Measurements from ENCODE around the gene CHGA. TPM values are rescaled to one million over a fixed set of nuclear protein-coding genes. Genes with fewer than 3 reads are reported as not detected.

Gene CHGA
- total and polyA plus RNA-seq, 7 donors = 0.04 to 0.87 (median 0.15) TPM; not detected in 3

DNA sequence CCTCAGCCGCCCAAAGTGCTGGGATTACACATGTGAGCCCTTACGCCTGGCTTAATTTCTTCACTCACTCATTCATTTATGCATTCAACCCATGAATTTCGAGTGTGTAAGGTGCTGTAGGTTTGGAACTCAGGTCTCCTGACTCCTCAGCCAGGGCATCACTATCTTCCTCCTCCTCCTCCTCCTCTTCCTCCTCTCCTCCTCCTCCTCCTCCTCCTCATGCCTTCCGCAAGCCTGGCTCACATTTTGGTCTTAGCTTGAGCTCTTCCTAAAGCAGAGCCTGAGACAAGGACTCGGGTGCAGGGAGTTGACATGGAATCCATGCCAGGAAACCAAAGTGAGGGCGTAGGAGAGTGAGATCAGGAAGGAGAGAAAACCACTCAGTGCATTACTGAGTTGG, 20.8 kb upstream of the CHGA start:
- no peaks in the 10 kb centered on the region for H3K4me1 ChIP-seq
- no peaks in the 10 kb centered on the region for H3K36me3 ChIP-seq (ENCODE audit: insufficient read depth in 1 of 2, low read depth in 1 of 2)
- DNase-seq (no peak), ATAC-seq (no peak)
- no peaks in the 10 kb centered on the region for H3K9me3 ChIP-seq
- intact Hi-C loops (cut with DNase I) = no loop called here
- no peak overlapping the region for H3K27ac ChIP-seq
- 59 to 64% (median 61%) methylated on average over 6 of the region's 6 CpGs for WGBS, 3 donors
- H3K27me3 ChIP-seq (ENCODE audit: insufficient read depth in 3 of 3, low read length in 2 of 3) = peaks cover 0 to 22% (median 6%) of the 10 kb centered on the region in 3 donors
- no peak overlapping the region for H3K4me3 ChIP-seq
- TF ChIP-seq CTCF (IDR thresholded peaks at IDR 0.05) = no peak

- no peak for TF ChIP-seq CTCF (IDR thresholded peaks at IDR 0.05)
- Histone ChIP-seq H3K27me3 (ENCODE audit: insufficient read depth in 3 of 3, low read length in 2 of 3) (peaks cover 0 to 22% (median 6%) of the 10 kb centered on the region in 3 donors), H3K27ac (no peak overlapping the region), H3K36me3 (ENCODE audit: insufficient read depth in 1 of 2, low read depth in 1 of 2) (no peaks in the 10 kb centered on the region), H3K4me3 (no peak overlapping the region), H3K4me1 (no peaks in the 10 kb centered on the region), H3K9me3 (no peaks in the 10 kb centered on the region)
- no peak for DNase-seq
- WGBS, 3 donors = 4 to 6% (median 4%) methylated on average over 17 of the region's 17 CpGs
- no peak for ATAC-seq
- intact Hi-C loops (cut with DNase I) = no loop called here
Measured at GRCh38 chr14:92902726-92903125, 20.2 kb upstream of the CHGA start.

- H3K4me3 ChIP-seq = no peak overlapping the region
- H3K9me3 ChIP-seq = no peaks in the 10 kb centered on the region
- intact Hi-C loops (cut with DNase I) = no loop called here
- ATAC-seq (no peak), DNase-seq (no peak)
- no peak for TF ChIP-seq CTCF (IDR thresholded peaks at IDR 0.05)
- WGBS, 3 donors = 61 to 69% (median 65%) methylated on average over 6 of the region's 6 CpGs
- no peak overlapping the region for H3K27ac ChIP-seq
- H3K4me1 ChIP-seq = no peaks in the 10 kb centered on the region
- no peaks in the 10 kb centered on the region for H3K36me3 ChIP-seq (ENCODE audit: insufficient read depth in 1 of 2, low read depth in 1 of 2)
- H3K27me3 ChIP-seq (ENCODE audit: insufficient read depth in 3 of 3, low read length in 2 of 3) = peaks cover 0 to 22% (median 6%) of the 10 kb centered on the region in 3 donors
Measured at GRCh38 chr14:92903359-92903758, 19.6 kb upstream of the CHGA start.

GRCh38 chr14:92905667-92906066, 17.3 kb upstream of the CHGA start:
- no peak for TF ChIP-seq CTCF (IDR thresholded peaks at IDR 0.05)
- intact Hi-C loops (cut with DNase I) = no loop called here
- ATAC-seq (no peak), DNase-seq (no peak)
- Histone ChIP-seq H3K4me3 (no peak overlapping the region), H3K4me1 (no peaks in the 10 kb centered on the region), H3K27me3 (ENCODE audit: insufficient read depth in 3 of 3, low read length in 2 of 3) (peaks cover 0 to 22% (median 8%) of the 10 kb centered on the region in 3 donors), H3K9me3 (no peaks in the 10 kb centered on the region), H3K36me3 (ENCODE audit: insufficient read depth in 1 of 2, low read depth in 1 of 2) (no peaks in the 10 kb centered on the region), H3K27ac (no peak overlapping the region)
- 74 to 82% (median 76%) methylated on average over 8 of the region's 8 CpGs for WGBS, 3 donors

DNA sequence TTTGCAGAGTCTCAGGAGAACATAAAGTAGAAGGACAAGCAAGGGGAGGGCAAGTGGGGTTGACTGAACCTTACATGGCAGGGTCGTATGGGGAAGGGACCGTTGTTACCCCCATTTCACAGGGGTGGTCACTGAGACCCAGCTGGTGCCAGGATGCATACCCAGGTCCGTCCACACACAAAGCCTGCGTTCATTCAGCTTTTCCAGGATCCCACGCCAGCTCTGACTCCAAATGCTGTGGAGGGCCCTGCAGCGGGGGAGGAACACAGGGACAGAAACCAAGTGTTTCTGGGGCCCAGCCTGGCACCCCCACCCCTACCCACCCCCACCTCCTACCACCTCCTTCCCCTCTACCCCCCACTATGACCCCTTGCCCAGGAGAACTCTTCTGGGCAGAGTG, 16.5 kb upstream of the CHGA start:
- TF ChIP-seq CTCF (IDR thresholded peaks at IDR 0.05) = no peak
- DNase-seq (no peak), ATAC-seq (no peak)
- no peak overlapping the region for H3K27ac ChIP-seq
- H3K4me1 ChIP-seq = no peaks in the 10 kb centered on the region
- peaks cover 0 to 22% (median 8%) of the 10 kb centered on the region in 3 donors for H3K27me3 ChIP-seq (ENCODE audit: insufficient read depth in 3 of 3, low read length in 2 of 3)
- H3K36me3 ChIP-seq (ENCODE audit: insufficient read depth in 1 of 2, low read depth in 1 of 2) = no peaks in the 10 kb centered on the region
- WGBS, 3 donors = 73 to 80% (median 79%) methylated on average over 6 of the region's 6 CpGs
- H3K4me3 ChIP-seq = no peak overlapping the region
- intact Hi-C loops (cut with DNase I) = no loop called here
- no peaks in the 10 kb centered on the region for H3K9me3 ChIP-seq
